Measurements from ENCODE around the gene JRKL. TPM values are rescaled to one million over a fixed set of nuclear protein-coding genes. Genes with fewer than 3 reads are reported as not detected.

JRKL gene
- 10 to 100 TPM; 10.5 to 10.6 TPM for total RNA-seq

GRCh38 chr11:96389720-96390487 lies at the start of gene JRKL, which contains the start of gene CCDC82:
TSS of gene JRKL (plus strand) at chr11:96390013. CDS start at chr11:96390650, 637 bp downstream.
TSS of gene CCDC82 (minus strand) at chr11:96389912. CDS start at chr11:96384747, 5,165 bp downstream.

DNA sequence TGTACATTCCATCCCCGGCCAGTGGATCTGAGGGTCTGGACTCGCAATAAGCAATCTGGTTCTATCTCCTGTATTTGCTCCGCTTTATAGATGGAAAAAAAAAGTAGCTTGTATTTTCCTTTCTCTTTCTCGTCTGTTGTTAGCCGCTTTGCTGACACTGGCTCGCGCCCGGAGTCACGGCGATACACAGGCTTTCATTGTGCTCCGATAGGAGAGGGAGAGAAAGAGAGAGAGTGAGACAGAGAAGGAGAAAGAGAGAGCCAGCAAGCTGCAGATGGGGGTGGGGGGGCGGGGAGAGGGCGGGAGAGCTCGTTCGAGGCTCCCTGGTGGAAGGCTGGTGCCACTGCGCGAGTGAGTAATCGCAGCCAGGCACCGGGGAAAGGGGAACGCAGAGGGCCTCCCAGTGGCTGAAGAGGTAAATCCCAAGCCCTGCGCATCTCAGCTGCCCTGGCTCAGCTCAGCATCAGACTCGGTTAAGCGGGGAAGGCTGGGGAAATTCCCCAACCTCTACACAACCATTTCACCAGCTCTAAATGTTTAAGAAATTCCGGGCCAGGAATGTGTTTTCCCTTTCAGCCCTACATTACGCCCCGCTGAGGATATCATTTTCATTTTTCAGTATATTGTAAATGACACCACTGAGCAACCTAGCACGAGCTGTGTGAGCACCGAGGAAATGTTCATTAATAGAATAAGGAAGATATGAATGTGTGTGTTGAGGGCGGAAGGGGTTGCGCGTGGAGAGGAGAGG lies 46.7 kb upstream of the JRKL start, which contains the start of gene MAML2:
TSS of gene MAML2 (minus strand) at position 235 of the 751 bp plus-strand sequence. CDS start 1,300 bp downstream, outside the sequence.

Small RNAs within 50 kb of the gene (microRNA-seq; reads per million reads assigned to microRNA genes)
- gene MIR1260B (ENCODE audit: borderline microRNAs expressed, borderline replicate concordance): not detected

Other genes starting within 250 kb of the JRKL start
- gene MAML2, start 46.8 kb upstream of the JRKL start, total RNA-seq: 10 to 100 TPM; 29.4 to 30.6 TPM
- gene CCDC82, start 101 bp upstream of the JRKL start, total RNA-seq: 10 to 100 TPM; 29.7 to 33.9 TPM

All from activated naive CD4-positive, alpha-beta T cell treated with anti-CD3 and anti-CD28 coated beads, Interleukin-2, amount 10 ng/mL, durations not matched to agents 5 hours and 36 hours (primary cell).